NCI-H510A (cell line): ENCODE measurements around the gene PIR.

Experiments
- DNase-seq: peaks from one replicate; lab custom pipeline; 2025; lab: John Stamatoyannopoulos, UW

PIR gene

GRCh38 chrX:15483891-15484290 lies 9.2 kb downstream of the PIR start:
- DNase-seq, result no peak

DNA sequence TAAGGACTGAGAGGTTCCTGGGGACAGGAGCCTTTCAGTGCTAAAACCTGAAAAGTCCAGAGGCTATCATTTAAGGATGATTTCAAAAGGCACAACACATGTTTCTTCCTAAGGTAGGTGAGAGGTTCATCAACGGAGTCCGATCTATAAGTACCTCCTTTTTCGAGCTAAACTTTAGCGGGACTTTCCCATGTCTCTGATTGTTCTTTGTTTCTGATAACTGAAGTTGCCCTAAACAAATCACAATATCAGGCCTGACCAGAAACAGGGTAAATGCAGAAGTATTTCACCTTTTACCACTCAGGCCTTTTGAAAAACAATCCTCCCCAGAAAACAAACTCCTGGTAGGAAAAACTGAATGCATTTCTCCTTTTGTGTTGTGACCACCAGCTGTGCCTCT lies 17.6 kb downstream of the PIR start:
- DNase-seq, result no peak

DNA sequence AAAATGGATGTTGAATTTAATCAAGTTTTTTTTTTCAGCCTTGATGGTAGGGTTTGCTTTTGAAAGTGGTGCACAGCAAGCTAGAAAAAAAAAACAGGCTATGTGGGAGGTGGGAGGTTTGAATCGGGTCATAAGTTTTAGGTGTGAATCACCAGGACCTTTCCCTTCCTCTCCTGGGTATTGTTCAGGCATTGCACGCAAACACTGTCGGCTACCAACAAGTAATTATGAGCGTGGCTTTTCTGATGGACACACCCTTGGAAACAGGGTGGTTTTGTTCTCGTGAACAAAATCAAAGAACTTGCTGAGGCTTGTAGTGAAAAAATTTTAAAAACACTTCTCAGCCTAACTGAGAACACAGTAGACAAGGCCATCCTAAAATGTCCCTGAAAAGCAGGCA lies 18.1 kb downstream of the PIR start:
- no peak for DNase-seq

- DNase-seq, result peak; percentile 23
Observed at GRCh38 chrX:15474028-15474427, 19.1 kb downstream of the PIR start.

DNA sequence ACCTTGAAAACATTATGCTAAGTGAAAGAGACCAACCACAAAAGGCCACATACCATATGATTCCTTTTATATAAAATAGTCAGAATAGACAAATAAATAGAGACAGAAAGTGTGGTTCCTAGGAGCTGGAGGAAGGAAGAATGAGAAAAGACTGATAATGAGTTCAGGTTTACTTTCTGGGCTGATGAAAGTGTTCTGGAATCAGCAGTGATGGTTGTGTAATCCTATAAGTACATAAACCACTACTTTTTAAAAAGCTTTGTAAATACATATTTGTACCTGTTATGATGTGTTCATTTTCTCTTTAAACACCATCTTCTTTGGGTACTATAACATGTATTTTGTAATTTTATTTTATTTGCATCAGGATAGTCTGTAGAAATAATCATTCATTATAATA lies 20.6 kb downstream of the PIR start:
- no peak for DNase-seq

- DNase-seq, result peak; percentile 1
Observed at GRCh38 chrX:15471028-15471427, 22.1 kb downstream of the PIR start.

DNA sequence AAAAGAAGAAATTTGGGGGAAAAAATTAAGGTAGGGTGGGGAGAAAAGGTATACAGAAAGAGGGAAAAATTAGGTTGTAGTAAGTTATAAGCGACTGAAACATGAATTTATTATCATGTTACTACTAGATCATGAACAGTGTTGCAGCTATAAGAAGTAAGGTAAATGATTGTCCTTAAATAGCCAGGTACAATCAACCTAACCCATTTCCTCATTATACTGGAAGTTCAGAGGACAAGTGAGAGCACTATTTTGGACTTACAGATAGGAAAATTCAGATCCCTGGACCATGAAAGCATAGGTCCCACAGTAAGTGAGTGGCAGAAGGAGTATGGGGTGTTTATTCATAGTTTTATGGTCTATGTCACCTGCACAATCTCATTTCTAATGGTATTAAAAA lies 23.5 kb downstream of the PIR start:
- no peak for DNase-seq

- DNase-seq, result no peak
Observed at GRCh38 chrX:15468036-15468435, 25.1 kb downstream of the PIR start.

DNA sequence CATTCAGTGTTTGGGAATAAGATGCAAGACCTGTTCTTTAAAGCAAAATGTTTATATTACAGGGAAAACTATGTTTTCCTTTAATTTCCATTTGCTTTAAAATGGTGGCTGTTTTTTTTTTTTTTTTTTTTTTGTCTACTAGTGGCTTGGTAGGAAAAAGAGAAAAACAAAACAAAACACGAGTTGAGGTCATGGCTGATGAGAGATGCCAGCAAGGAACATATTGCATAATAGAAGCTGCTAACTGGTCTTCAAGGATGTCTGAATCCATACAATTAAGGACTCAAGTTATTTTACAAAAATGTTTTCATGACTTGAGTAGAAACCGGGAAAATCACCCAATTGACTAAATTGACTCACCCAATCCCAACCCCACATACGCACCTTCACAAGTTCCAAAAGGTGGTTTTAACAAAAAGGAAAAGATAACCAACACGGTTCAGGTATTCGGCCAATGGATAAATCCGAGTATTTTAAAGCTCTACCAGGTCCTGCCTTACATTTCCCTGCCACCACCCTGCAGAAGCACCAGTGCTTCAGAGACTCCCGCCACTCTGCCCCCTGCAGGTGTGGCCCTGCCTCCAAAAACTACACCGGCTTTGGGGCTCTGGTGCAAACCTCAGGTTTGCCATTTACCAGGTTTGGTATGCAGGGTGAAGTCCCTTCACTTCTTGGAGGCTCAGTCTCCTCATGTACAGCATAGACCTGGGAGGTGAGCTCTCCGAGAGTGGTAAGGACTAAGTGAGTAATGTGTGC lies 27.1 kb downstream of the PIR start:
- DNase-seq, result no peak

DNA sequence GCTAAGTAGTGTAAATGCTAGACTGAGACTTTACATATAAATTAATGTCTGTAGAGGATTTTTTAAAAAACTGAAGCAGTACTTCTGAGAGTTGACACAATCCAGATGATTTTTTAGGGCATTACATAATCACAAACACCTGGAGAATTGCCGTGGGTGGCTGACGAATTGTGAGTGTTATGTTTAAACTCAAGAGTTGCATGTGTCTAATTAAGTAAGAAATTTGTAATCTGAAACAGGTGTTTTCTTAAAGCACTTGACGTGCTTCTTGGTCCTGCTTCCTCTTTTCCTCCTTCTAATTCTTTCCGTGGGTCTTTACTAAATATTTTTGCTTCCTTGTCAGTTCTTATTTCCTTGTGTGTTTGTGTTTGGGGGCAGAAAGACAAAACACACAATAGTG lies 27.8 kb downstream of the PIR start:
- DNase-seq, result no peak

GRCh38 chrX:15464704-15465103 lies 28.4 kb downstream of the PIR start:
- no peak for DNase-seq

- DNase-seq, result no peak
Observed at GRCh38 chrX:15451913-15452312, 41.2 kb downstream of the PIR start.

- no peak for DNase-seq
Observed at GRCh38 chrX:15448010-15448639, 45.0 kb downstream of the PIR start.

DNA sequence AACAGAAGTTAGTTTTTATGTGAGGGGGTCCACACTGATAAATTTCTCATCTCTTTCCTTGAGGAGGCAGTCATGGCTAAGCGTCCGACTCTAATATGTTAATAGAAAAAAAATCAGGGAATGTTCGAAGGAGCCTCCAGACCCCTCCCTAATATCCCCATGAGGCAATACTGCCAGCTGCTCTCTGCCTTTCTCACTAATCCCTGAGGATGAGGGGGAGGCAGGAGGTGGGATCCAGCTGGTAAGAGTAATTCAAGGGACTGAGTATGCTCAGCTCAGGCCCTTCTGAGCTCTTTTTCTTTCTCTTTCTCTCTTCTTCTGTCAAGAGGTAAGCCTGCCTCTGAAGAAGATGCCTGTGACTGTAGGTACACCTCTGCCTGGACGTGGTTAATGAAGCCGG lies 51.7 kb downstream of the PIR start:
- no peak for DNase-seq

DNA sequence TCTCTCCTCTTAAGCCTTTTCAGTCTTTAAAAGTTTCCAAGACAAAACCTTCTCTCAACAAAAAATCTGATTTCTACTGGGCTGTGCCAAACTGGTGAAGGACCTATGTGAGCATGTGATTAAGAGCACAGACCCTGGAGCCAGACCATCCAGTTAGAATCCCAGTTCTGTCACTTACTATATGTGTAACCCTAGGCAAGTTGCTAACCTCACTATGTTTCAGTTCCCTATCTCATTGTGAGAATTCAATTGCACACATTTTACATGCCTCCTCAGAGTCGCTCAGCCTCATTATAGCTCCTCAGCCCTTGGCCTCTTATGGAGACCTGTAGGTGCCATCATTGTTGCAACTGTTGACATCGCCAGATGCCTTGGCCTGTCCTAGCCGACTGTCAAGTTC lies 54.8 kb downstream of the PIR start:
- DNase-seq, result no peak

GRCh38 chrX:15437724-15438123 lies 55.4 kb downstream of the PIR start:
- no peak for DNase-seq

DNA sequence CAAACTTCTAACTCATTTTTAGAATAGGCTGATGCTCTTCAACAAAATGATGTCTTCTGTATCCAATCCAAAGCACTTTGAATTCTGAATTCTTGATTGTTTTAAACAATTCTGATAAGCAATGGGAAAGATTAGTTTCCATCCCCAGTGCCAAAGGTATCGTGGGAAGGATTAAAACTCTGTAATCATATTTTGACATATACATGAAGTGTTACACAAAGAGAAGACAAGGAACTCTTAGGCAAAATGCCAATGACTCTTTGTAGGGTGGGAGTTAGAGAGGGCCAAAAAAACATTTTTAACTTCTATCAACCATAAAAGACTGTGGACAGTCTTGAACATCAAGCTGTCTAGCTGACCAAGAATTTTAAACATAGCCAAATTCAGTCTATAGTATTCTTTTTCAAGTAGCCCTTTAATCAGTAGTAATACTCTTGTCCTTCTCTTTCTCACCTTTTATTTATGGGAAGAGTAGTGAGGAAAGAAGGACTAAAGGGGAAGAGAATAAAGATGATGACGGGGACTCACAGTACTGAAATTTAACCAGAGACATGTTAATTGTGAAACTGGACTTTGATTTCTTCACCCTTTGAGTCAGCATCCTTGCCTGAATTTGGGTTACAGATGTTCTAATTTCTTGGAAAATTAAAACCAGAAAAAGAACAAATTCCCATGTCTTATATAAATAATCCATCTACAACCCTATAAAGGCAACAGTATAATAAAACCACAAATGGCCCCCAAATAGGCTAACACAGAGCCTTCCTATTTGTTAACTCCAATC lies 57.1 kb downstream of the PIR start:
- no peak for DNase-seq

DNA sequence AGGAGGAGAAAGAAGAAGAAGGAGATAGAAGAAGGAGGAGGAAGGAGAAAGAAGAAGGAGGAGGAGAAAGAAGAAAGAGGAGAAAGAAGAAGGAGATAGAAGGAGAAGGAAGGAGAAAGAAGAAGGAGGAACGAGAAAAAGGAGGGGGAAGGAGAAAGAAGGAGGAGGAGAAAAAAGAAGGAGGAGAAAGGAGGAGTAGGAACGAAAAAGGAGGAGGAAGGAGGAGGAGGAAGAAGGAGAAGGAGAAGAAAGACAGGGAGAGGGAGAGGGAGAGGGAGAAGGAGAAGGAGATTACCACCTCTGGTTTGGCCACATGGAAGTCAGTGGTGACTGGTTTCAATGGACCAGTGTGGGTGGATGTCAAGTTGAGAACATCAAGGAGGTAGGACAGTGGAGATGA lies 58.9 kb downstream of the PIR start:
- DNase-seq, result no peak

DNA sequence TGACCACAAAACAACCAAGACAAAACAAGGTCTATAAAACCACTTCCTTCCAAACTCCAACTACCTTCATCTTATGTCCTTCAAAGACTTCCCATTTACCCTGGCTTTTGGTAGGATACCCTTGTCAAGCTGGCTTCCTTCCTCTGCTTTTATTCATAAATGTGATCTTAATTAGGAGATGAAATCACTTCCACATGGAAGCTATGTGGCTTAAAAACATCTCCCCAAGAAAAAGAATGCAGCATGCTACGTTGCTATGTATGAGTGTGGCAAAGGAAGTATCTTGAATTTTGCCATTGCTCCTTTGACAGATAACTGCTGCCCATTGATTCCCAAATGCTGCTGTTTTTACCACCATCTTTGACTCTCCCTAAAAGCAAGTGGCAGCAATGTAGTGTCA lies 62.5 kb downstream of the PIR start:
- DNase-seq, result no peak

GRCh38 chrX:15430076-15430475 lies 63.1 kb downstream of the PIR start:
- DNase-seq, result no peak

GRCh38 chrX:15425024-15425423 lies 68.1 kb downstream of the PIR start:
- DNase-seq, result no peak

- no peak for DNase-seq
Observed at GRCh38 chrX:15418707-15419181, 74.4 kb downstream of the PIR start.
